Measurements from ENCODE around the gene PPARD. TPM values are rescaled to one million over a fixed set of nuclear protein-coding genes. Genes with fewer than 3 reads are reported as not detected.

Gene PPARD
- total RNA-seq, 2 experiments from 2014 or later: 6.1 to 11.9 TPM

GRCh38 chr6:35392111-35392702 is 49.8 kb downstream of the PPARD start:
- TF ChIP-seq CTCF (conservative IDR thresholded peaks at IDR 0.05; ENCODE audit: low read length) (no peak), EZH2phosphoT487 (IDR thresholded peaks at IDR 0.05; ENCODE audit: borderline replicate concordance, low read depth, low read length) (no peak)
- Histone ChIP-seq H3K4me2 (ENCODE audit: low read length) (no peak overlapping the region), H3K4me1 (ENCODE audit: insufficient read depth, low read length, poor library complexity, severe bottlenecking) (peaks cover 8% of the 10 kb centered on the region)

GRCh38 chr6:35392773-35393672 is 50.7 kb downstream of the PPARD start:
- ChIA-PET CTCF (ENCODE audit: unreplicated experiment) (no interaction called here), POLR2A (interaction anchor here (0.7 kb wide), 1 partner anchor 53 kb away, joined by 3 read pairs; no protein-coding TSS in a partner anchor)
- Histone ChIP-seq H3K9me2 (ENCODE audit: insufficient read depth, low read length) (no peaks in the 10 kb centered on the region), H3K4me3 (ENCODE audit: low read depth, low read length, poor library complexity, severe bottlenecking) (no peak overlapping the region), H3K4me2 (ENCODE audit: low read length) (no peak overlapping the region), H3K4me1 (ENCODE audit: insufficient read depth, low read length, poor library complexity, severe bottlenecking) (peaks cover 3% of the 10 kb centered on the region), H3K79me2 (ENCODE audit: insufficient read depth, low read depth, low read length) (no peaks in the 10 kb centered on the region), H3K36me3 (ENCODE audit: insufficient read depth, low read length) (no peaks in the 10 kb centered on the region), H4K20me1 (ENCODE audit: insufficient read depth, low read length) (no peaks in the 10 kb centered on the region), H2AFZ (ENCODE audit: low read length) (no peak overlapping the region), H3K27ac (ENCODE audit: low read depth, low read length, poor library complexity, severe bottlenecking) (no peak overlapping the region), H3K9me3 (ENCODE audit: low read length) (no peaks in the 10 kb centered on the region)
- TF ChIP-seq EZH2phosphoT487 (IDR thresholded peaks at IDR 0.05; ENCODE audit: borderline replicate concordance, low read depth, low read length): no peak
- no peak for TF ChIP-seq CTCF (conservative IDR thresholded peaks at IDR 0.05; ENCODE audit: low read length)
- intact Hi-C loops (cut with micrococcal nuclease; ENCODE audit: unreplicated experiment): no loop called here
- no peak for DNase-seq (ENCODE audit: low spot score)
- no TSS peak for BruUV-seq (replicated peaks)

More at GRCh38 chr6:35392111-35392702, 49.8 kb downstream of the PPARD start:
- no peak overlapping the region for H3K4me3 ChIP-seq (ENCODE audit: low read depth, low read length, poor library complexity, severe bottlenecking)
- no peaks in the 10 kb centered on the region for H3K9me3 ChIP-seq (ENCODE audit: low read length)
- H4K20me1 ChIP-seq (ENCODE audit: insufficient read depth, low read length): no peaks in the 10 kb centered on the region
- BruUV-seq (replicated peaks): no TSS peak
- intact Hi-C loops (cut with micrococcal nuclease; ENCODE audit: unreplicated experiment): no loop called here
- CTCF ChIA-PET (ENCODE audit: unreplicated experiment): no interaction called here
- no peak overlapping the region for H2AFZ ChIP-seq (ENCODE audit: low read length)
- no peaks in the 10 kb centered on the region for H3K9me2 ChIP-seq (ENCODE audit: insufficient read depth, low read length)
- POLR2A ChIA-PET: interaction anchor here (0.6 to 0.7 kb wide), 2 partner anchors 54 to 365 kb away, joined by 3 read pairs; no protein-coding TSS in a partner anchor
- H3K36me3 ChIP-seq (ENCODE audit: insufficient read depth, low read length): no peaks in the 10 kb centered on the region
- H3K27ac ChIP-seq (ENCODE audit: low read depth, low read length, poor library complexity, severe bottlenecking): no peak overlapping the region
- H3K79me2 ChIP-seq (ENCODE audit: insufficient read depth, low read depth, low read length): no peaks in the 10 kb centered on the region
- no peak for DNase-seq (ENCODE audit: low spot score)

GRCh38 chr6:35396991-35397390 is 54.6 kb downstream of the PPARD start:
- no peak for DNase-seq (ENCODE audit: low spot score)
- CTCF ChIA-PET (ENCODE audit: unreplicated experiment): no interaction called here
- H3K27ac ChIP-seq (ENCODE audit: low read depth, low read length, poor library complexity, severe bottlenecking): no peak overlapping the region
- H2AFZ ChIP-seq (ENCODE audit: low read length): no peak overlapping the region
- POLR2A ChIA-PET: no interaction called here
- no peak overlapping the region for H3K4me2 ChIP-seq (ENCODE audit: low read length)
- BruUV-seq (replicated peaks): no TSS peak
- intact Hi-C loops (cut with micrococcal nuclease; ENCODE audit: unreplicated experiment): no loop called here
- H3K36me3 ChIP-seq (ENCODE audit: insufficient read depth, low read length): no peaks in the 10 kb centered on the region
- no peak overlapping the region for H3K4me3 ChIP-seq (ENCODE audit: low read depth, low read length, poor library complexity, severe bottlenecking)
- no peaks in the 10 kb centered on the region for H3K9me3 ChIP-seq (ENCODE audit: low read length)
- no peaks in the 10 kb centered on the region for H4K20me1 ChIP-seq (ENCODE audit: insufficient read depth, low read length)
- no peaks in the 10 kb centered on the region for H3K9me2 ChIP-seq (ENCODE audit: insufficient read depth, low read length)
- no peaks in the 10 kb centered on the region for H3K4me1 ChIP-seq (ENCODE audit: insufficient read depth, low read length, poor library complexity, severe bottlenecking)
- TF ChIP-seq EZH2phosphoT487 (IDR thresholded peaks at IDR 0.05; ENCODE audit: borderline replicate concordance, low read depth, low read length): no peak
- TF ChIP-seq CTCF (conservative IDR thresholded peaks at IDR 0.05; ENCODE audit: low read length): no peak
- no peaks in the 10 kb centered on the region for H3K79me2 ChIP-seq (ENCODE audit: insufficient read depth, low read depth, low read length)

Measured in OCI-LY7 (cell line).